HG03060 (cell line): ENCODE results near the gene TPT1.
"Not testable (repeated sequence)": the region's sequence is repeated elsewhere in the genome, so short reads cannot be mapped to it uniquely, and the experiment has no call there.

Experiments
- ATAC-seq: cut with Tn5 transposase; IDR thresholded peaks from one replicate; pipeline ENCODE4 v1.9.1; 2021; ENCODE audit warnings: low read depth, moderate number of reproducible peaks; ENCODE audit not compliant: unreplicated experiment

TPT1 gene

GRCh38 chr13:45306966-45307365 is 34.0 kb downstream of the TPT1 start:
- no peak for ATAC-seq

GRCh38 chr13:45305079-45305478 is 35.9 kb downstream of the TPT1 start:
- no peak for ATAC-seq

- no peak for ATAC-seq
Measured at GRCh38 chr13:45303866-45304265, 37.1 kb downstream of the TPT1 start.

- no peak for ATAC-seq
Measured at GRCh38 chr13:45303026-45303425, 38.0 kb downstream of the TPT1 start.

- ATAC-seq = no peak
Measured at GRCh38 chr13:45302507-45302906, 38.5 kb downstream of the TPT1 start.

GRCh38 chr13:45301263-45301662 is 39.7 kb downstream of the TPT1 start:
- no peak for ATAC-seq

- ATAC-seq = no peak
Measured at GRCh38 chr13:45300190-45300985, 40.6 kb downstream of the TPT1 start.

- no peak for ATAC-seq
Measured at GRCh38 chr13:45299194-45299593, 41.8 kb downstream of the TPT1 start.

- ATAC-seq = not testable (repeated sequence)
Measured at GRCh38 chr13:45298550-45298949, 42.4 kb downstream of the TPT1 start.

GRCh38 chr13:45298206-45298505 is 42.8 kb downstream of the TPT1 start:
- ATAC-seq = no peak

GRCh38 chr13:45297456-45298205 is 43.4 kb downstream of the TPT1 start:
- ATAC-seq = no peak

- no peak for ATAC-seq
Measured at GRCh38 chr13:45296259-45296658, 44.7 kb downstream of the TPT1 start.

GRCh38 chr13:45295536-45295935 is 45.4 kb downstream of the TPT1 start:
- no peak for ATAC-seq

- ATAC-seq = no peak
Measured at GRCh38 chr13:45292176-45292575, 48.8 kb downstream of the TPT1 start.

GRCh38 chr13:45289936-45290563 is 50.9 kb downstream of the TPT1 start:
- ATAC-seq = no peak
